GM21515 (cell line): ENCODE results near the gene SSR2.

Experiments used
- ATAC-seq: cut with Tn5 transposase; IDR thresholded peaks from one replicate; pipeline ENCODE4 v1.9.1; 2021; ENCODE audit not compliant: unreplicated experiment

SSR2 gene

GRCh38 chr1:156020293-156021092 lies at the start of gene SSR2:
Gene SSR2 (minus strand): TSS chr1:156020951. CDS start chr1:156020167, 784 bp downstream.
- ATAC-seq, result peak; percentile 94

GRCh38 chr1:156070548-156070947 lies 49.8 kb upstream of the SSR2 start:
- no peak for ATAC-seq

- ATAC-seq, result no peak
Observed at GRCh38 chr1:156069490-156070455, 49.0 kb upstream of the SSR2 start.

GRCh38 chr1:156067262-156067661 lies 46.5 kb upstream of the SSR2 start:
- ATAC-seq, result no peak

- ATAC-seq, result no peak
Observed at GRCh38 chr1:156065871-156066270, 45.1 kb upstream of the SSR2 start.

GRCh38 chr1:156065212-156065611 lies 44.5 kb upstream of the SSR2 start:
- ATAC-seq, result no peak

- ATAC-seq, result no peak
Observed at GRCh38 chr1:156064615-156065014, 43.9 kb upstream of the SSR2 start.

- no peak for ATAC-seq
Observed at GRCh38 chr1:156063997-156064285, 43.2 kb upstream of the SSR2 start.

GRCh38 chr1:156062189-156062588 lies 41.4 kb upstream of the SSR2 start:
- ATAC-seq, result no peak

GRCh38 chr1:156060937-156061636 lies 40.3 kb upstream of the SSR2 start, which contains the start of gene RAB25:
Gene RAB25 (plus strand): TSS chr1:156061160. CDS start chr1:156061401, 241 bp downstream.
- ATAC-seq, result no peak

GRCh38 chr1:156056326-156056849 lies 35.6 kb upstream of the SSR2 start:
- no peak for ATAC-seq

GRCh38 chr1:156055281-156056048 lies 34.7 kb upstream of the SSR2 start:
- no peak for ATAC-seq

- peak; percentile 71 for ATAC-seq
Observed at GRCh38 chr1:156054500-156055280, 33.9 kb upstream of the SSR2 start, which contains the start of gene LAMTOR2. Gene LAMTOR2 (plus strand): TSS chr1:156054782. CDS start chr1:156054890, 108 bp downstream.

- peak; percentile 37 for ATAC-seq
Observed at GRCh38 chr1:156053768-156054499, 33.2 kb upstream of the SSR2 start, which contains the start of gene UBQLN4. Gene UBQLN4 (minus strand): TSS chr1:156053798. CDS start chr1:156053701, 97 bp downstream.

GRCh38 chr1:156052862-156053767 lies 32.4 kb upstream of the SSR2 start:
- ATAC-seq, result peak; percentile 17

GRCh38 chr1:156051011-156051725 lies 30.4 kb upstream of the SSR2 start:
- ATAC-seq, result no peak

- no peak for ATAC-seq
Observed at GRCh38 chr1:156050376-156050775, 29.6 kb upstream of the SSR2 start.
